HG03095 (cell line): Measurements from ENCODE around the gene WNT5A.
"Not testable (repeated sequence)": the region's sequence is repeated elsewhere in the genome, so short reads cannot be mapped to it uniquely, and the experiment has no call there.

Source experiments
- ATAC-seq: cut with Tn5 transposase; IDR thresholded peaks from one replicate; pipeline ENCODE4 v1.9.1; 2021; ENCODE audit warnings: moderate library complexity; ENCODE audit not compliant: unreplicated experiment

Gene WNT5A

GRCh38 chr3:55507808-55508207, 20.7 kb upstream of the WNT5A start:
- ATAC-seq, result no peak

DNA sequence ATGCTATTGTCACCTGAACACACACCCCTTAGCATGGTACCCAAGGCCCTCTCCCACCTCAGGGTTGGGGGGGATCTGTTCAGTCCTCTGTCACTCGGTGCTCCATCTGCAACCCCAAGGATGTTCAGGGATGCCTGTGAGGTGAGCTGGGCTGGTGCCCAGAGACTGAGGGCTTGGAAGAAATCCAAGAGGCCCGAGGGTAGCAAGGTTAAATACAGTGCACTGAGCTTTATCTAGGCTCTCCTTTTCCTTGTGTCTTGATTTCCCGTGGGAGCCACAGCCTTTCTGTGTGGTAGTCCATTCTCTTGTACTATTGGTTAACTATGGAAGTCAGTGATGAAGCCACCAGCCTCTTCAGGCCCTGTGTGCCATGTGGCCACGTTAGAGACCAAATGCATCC, 18.7 kb upstream of the WNT5A start:
- no peak for ATAC-seq

DNA sequence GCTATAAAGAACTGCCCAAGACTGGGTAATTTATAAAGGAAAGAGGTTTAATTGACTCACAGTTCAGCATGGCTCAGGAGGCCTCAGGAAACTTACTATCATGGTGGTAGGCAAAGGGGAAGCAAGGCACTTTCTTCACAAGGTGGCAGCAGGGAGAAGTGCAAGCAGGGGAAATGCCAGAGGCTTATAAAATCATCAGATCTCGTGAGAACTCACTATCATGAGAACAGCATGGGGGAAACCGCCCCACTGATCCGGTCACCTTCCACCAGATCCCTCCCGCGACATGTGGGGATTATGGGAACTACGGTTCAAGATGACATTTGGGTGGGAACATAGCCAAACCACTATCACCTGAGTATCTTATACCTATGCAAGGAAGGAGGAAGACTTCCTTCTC, 18.0 kb upstream of the WNT5A start:
- not testable (repeated sequence) for ATAC-seq

DNA sequence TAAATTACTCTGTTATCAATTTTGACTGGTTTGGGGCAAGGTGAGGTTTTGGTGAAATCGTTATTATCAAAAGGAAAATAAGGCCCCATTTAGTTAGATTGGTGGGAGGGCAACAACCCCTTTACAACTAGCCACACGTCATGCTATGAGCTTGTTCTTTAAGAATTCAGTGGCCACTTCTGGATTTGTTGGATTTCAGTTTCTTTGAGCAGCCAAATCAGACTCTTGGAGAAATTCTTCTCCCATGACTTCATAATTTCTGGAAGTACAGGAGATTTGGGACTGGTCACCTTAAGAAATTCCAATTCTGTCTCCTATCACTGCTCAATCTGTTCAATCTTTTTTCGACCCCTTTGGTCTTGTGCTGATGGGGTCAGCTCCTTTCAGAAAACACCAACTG, 14.8 kb upstream of the WNT5A start:
- no peak for ATAC-seq

GRCh38 chr3:55500555-55501330, 13.6 kb upstream of the WNT5A start:
- no peak for ATAC-seq

GRCh38 chr3:55498520-55498919, 11.4 kb upstream of the WNT5A start:
- ATAC-seq, result no peak

DNA sequence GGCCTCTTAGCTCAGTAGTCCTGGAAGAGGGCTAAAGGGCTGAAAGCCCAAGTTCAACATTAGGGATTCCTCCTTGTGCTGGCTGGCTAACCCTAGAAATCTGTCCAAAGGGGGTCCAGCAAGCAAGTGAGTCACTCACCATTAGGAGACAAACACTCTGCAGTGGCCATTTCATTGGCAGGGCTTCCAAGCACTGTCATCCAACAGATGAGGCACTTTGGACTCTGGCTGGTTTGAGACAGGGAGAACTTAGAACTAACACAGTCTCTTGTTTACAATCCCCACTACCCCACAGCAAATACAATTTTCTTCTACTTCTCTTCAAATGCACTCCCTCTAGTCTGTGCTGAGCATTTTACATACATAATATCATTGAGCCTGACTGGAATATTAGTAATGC, 10.1 kb upstream of the WNT5A start:
- no peak for ATAC-seq

DNA sequence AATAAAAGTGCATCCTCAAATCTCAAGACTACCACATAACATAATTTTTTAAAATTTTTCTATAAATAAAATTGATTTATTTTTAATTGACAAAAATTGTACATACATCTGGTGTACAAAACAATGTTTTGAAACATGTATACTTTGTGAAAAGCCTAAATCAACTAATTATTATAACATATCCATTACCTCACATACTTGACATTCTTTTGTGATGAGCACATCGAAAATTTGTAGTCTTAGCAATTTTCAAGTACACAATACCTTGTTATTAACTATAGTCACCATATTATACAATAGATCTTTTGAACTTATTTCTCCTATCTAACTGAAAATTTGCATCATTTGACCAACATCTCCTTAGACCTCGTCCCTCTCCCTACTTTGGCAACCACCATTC, 7.9 kb upstream of the WNT5A start:
- no peak for ATAC-seq

- ATAC-seq, result no peak
These were observed 5.9 kb upstream of the WNT5A start for GRCh38 chr3:55492976-55493375.

DNA sequence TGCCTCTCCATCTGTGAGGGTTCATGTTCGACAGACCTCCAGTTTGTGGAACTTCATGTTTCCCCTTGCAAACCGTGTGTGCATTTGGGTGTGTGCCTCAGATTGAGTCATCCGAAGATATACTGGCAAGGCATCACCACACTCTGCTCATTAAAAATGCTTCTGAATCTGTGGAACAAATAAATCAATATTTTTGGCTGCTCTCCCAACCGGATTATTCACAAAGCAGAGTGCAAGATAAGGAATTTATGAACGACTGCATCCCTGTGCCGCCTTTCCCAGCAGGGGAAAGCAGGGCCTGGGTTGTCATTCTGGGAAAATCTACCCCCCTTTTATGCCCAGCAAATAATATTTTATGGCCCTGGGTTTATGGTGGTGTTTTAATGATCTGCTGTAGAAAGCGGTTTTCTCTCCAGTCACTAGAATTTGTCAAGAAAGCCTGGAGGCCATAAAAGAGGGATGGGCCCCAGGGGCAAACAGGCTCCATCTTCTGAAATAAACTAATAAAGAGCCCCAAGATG, 4.2 kb upstream of the WNT5A start:
- no peak for ATAC-seq

GRCh38 chr3:55490276-55490913, 3.3 kb upstream of the WNT5A start:
- ATAC-seq, result no peak

DNA sequence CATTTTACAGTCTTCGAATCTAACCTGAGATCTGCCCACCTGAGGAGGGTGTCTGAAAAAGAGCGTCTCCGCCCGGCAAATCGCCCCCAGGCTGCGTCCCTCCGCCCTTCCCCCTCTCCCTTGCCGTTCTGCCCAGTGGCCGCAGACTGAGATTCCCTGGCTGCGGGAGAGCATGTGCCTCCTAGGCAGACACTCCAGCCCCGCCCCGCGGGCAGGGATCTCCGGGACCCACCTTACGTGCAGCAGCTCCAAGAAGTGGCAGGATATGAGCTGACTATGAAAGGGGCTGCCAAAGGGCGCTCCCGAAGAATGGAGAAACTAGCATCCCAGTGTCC, 2.7 kb upstream of the WNT5A start:
- no peak for ATAC-seq

GRCh38 chr3:55488398-55489055, 1.4 kb upstream of the WNT5A start:
- ATAC-seq, result no peak

DNA sequence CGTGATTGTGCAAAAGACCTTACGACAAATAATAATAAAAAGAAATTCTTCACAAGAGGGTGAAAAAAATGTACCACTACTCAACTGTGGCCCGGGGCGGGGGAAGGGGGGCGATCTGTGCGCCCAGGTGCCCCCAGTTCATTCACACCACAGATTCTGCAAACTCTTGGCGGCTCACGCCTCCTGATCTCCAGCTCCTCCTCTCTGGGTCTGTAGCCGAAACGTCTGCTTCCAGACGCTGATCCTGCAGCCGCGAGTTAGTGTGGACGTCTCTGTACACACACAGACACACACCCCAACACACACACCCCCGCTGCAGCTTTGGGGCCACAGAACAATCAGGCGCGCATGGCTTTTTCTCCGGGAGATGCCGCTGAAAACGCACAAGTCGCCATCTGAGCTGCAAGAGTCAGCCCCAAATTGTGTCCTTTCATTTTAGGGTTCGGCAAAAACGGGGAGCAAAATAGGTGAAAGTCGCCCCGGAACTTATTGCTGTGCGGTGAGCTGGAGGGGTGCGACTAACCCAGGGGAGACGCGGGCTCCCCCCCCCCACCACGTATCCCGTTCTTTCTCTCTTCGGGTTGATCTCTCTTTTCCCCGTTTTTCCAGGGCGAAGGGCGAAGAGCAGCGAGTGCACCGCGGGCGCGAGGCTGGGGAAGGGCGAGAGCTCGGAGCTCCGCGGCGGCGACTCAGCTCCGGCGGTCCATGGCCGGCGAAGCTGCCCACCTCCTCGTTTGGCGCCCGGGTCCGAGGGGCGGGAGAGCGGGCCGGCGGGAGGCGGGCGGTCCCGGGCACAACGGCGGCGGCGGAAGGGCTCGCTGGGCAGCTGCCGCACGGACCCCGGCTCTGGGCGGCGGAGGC, 505 bp upstream of the WNT5A start:
- no peak for ATAC-seq

DNA sequence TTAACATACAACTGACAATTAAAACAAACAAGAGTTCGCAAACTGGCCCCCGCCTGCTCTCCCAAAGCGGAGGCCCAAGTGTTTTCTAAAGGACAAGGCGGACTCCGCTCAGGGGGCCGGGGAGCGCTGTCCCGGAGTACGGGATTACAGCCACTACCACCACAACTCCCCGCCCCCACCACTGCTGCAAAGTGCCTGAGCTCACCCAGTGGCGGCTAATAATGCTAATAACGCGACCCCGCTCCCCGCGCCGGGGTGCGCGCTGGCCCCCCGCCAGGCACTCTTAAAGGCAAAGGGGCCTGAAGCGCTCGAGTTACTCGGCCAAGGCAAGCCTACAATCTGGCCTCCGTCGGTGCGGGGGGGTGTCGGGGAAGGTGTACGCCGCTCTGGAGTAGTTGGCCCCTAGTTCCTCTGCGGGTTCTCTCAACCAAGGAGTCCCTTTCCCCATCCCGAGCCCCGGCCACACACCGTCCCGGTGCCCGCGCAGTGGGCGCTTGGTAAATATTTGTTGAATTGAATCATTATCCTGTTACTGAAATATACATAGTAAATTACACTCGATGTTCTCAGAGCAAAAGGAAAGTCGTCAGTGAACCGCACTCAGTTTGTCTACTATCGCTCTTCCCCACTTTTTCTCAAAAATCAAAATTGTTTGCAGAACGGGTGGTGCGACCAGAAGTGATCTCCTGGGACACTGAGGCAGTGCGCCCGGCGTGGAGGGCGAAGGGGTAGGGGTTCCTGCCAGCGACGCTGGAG, 827 bp downstream of the WNT5A start:
- no peak for ATAC-seq

- no peak for ATAC-seq
These were observed 2.0 kb downstream of the WNT5A start for GRCh38 chr3:55484801-55485791.

DNA sequence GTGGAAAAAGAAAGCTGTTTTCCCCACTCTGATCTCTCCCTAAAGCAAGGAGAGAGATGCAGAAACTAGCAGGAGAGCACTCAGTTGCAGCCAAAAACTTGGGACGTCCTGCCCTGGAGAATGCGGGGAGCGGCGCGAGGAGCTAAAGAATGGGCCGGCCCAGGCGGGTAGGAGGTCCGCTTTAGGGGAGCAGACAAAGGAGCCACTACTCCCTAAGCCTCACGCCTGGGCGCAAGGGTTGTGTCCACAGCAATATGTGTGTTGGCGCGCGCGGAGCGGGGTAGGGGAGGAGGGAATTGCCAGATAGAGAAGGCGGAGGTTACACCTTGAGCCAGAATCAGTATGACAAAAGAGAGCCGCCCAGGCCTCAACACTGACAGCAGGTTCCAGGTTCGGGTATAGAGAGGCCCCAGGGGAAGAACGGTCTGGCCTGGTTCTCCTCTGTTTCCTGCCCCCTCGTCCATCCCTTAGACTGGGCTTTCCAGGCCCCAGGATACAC, 2.9 kb downstream of the WNT5A start:
- no peak for ATAC-seq

DNA sequence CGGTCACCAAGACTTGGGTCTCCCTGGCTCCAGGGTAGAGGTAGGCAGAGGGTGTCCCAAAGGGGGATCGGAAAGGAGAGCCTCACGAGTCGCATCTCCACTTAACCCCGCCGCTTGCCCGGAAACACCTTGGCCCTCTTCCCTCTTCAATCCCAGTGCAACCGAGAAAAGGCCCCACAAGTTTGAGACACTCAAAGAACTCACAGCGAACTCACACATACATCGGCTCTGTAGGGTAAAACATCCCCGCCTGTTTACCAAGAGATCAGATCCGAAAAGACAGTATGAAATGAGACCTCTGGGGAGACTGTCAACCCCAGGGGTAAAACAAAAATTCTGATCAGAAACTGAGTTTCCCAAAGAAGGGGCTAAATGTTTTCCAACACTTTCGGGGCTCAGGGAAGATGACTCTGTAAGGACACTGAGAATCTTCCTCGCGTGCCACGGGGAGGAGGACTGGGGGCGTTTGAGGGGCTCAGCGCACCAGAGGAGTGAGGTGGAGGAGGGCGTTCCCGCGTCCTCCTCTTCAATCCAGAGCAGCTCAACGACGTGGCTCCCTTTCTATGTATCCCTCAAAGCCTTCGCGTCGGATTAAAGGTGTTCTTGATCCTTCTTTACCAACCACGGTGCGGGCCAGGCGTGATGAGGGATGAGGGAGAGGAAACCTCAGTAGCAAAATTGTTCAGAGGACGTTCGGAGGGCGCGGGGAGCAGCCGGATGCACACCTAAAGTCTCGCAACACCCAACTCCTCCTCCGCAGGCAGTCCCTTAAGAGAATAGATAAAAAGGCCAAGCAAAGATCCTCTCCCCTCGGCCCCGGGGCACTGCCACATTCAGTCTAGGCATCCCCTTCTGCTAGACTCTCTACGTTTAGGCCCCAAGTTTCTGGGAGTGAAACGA, 3.7 kb downstream of the WNT5A start:
- no peak for ATAC-seq
